ENCODE measurements around the gene SMO. TPM values are rescaled to one million over a fixed set of nuclear protein-coding genes. Genes with fewer than 3 reads are reported as not detected.

SMO gene
- total and polyA plus RNA-seq, 9 of the 15 experiments (the other 6 are each of a cell fraction or from before 2014, with no cell fraction given): 0.05 to 0.13 (median 0.10) TPM; not detected in 5

DNA sequence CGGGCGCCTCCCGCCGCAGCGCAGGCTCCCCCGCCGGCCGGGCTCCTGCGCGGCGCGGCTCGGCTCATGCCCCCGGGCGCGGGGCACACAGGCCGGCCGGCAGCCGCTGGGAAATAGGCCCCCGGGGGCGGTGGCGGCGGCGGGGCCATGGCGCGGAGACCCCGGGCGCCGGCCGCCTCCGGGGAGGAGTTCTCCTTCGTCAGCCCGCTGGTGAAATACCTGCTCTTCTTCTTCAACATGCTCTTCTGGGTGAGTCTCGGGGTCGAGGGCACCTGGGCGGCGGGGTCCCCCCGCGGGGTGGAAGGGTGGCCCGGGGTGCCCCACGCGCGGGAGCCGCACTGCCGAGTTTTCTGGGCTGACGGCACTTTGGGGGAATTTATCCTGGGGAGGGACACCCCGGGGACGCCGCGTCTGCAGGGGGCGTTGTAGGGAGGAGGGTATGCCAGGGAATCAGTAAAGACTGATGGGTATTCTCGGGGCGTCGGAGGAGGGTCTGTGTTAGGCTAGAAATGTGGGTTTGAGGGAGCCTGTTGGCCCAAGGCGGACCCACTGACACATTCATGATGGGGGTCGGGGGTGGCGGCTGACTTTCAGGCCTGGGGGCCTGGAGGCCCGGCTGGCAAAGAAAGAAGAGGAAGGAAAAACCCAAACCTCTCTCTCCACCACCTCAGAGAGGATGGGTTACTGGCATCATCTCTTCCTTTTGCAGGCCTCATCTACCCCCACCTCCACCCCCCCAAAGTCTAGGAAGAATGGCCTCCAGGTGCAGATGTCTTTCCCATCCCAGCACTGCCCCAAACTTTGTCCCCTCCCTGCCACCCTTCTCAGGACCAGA is 43.4 kb upstream of the SMO start (continued):
- TF ChIP-seq, protein P1, sequence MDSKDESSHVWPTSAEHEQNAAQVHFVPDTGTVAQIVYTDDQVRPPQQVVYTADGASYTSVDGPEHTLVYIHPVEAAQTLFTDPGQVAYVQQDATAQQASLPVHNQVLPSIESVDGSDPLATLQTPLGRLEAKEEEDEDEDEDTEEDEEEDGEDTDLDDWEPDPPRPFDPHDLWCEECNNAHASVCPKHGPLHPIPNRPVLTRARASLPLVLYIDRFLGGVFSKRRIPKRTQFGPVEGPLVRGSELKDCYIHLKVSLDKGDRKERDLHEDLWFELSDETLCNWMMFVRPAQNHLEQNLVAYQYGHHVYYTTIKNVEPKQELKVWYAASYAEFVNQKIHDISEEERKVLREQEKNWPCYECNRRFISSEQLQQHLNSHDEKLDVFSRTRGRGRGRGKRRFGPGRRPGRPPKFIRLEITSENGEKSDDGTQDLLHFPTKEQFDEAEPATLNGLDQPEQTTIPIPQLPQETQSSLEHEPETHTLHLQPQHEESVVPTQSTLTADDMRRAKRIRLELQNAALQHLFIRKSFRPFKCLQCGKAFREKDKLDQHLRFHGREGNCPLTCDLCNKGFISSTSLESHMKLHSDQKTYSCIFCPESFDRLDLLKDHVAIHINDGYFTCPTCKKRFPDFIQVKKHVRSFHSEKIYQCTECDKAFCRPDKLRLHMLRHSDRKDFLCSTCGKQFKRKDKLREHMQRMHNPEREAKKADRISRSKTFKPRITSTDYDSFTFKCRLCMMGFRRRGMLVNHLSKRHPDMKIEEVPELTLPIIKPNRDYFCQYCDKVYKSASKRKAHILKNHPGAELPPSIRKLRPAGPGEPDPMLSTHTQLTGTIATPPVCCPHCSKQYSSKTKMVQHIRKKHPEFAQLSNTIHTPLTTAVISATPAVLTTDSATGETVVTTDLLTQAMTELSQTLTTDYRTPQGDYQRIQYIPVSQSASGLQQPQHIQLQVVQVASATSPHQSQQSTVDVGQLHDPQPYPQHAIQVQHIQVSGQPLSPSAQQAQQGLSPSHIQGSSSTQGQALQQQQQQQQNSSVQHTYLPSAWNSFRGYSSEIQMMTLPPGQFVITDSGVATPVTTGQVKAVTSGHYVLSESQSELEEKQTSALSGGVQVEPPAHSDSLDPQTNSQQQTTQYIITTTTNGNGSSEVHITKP (IDR thresholded peaks at IDR 0.05; ENCODE audit: partially characterized antibody): peak; percentile 47

DNA sequence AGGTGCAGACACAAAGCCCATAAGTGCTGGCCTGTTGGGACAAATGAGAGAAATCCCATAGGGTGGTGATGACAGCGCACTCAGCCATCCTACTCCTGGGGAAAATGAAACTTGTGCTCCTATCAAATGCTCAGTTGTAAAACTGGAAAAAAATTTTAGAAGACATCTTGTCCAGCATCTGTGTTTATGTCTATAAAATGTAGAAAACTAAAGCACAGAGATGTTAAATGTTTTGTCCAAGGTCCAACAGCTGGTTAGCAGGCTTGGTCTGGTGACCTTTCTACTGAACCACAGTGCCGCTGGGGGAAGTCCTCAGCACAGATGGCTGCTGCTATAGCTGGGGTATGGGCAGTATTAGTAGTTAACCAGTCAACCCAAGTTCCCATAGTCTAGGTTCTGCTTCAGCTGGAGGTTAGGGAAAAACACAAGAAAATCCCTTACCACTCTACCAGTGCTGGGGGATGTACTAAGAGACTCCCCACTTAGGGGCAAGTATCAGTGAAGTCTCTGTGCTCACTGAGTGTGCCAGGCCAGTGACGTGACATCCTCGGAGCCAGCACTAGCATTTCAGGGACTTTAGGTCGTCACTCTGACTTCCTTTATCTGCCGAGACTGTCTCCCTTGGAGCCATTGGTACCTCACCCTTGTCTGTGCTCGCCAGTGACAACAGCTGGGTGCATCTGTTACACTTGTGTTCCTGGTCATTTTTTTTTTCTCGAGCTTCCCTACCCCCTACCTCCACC is 42.0 kb upstream of the SMO start:
- Histone ChIP-seq H2AFZ (ENCODE audit: low read depth, low read length) (no peak overlapping the region), H3K9me3 (replicated peaks; ENCODE audit: control insufficient read depth, insufficient read depth, low read depth, low read length) (no peaks in the 10 kb centered on the region), H3K27me3 (ENCODE audit: control insufficient read depth in 2 of 2, insufficient read depth in 2 of 2, low read length in 2 of 2) (peaks cover 57 to 69% of the 10 kb centered on the region in 2 experiments), H3K36me3 (ENCODE audit: control insufficient read depth, insufficient read depth, low read length) (no peaks in the 10 kb centered on the region), H3K4me1 (replicated peaks in 1 of 2; ENCODE audit: control insufficient read depth in 2 of 2, insufficient read depth in 2 of 2, low read length in 2 of 2) (peaks cover 17 to 21% of the 10 kb centered on the region in 2 experiments; a peak in 4 of 5 replicates), H3K4me2 (ENCODE audit: insufficient read depth, low read length) (no peak overlapping the region), H3K9ac (ENCODE audit: insufficient read depth in 1 of 2, low read depth in 2 of 2, low read length in 2 of 2) (no peak overlapping the region), H3K4me3 (no peak overlapping the region), H4K20me1 (replicated peaks; ENCODE audit: control insufficient read depth, insufficient read depth, low read length) (no peaks in the 10 kb centered on the region; the same call in 1 of the 2 replicates), H3K27ac (ENCODE audit: extremely low read depth, low read depth, low read length) (no peak overlapping the region), H3K9me1 (ENCODE audit: control insufficient read depth, insufficient read depth, low read length) (no peaks in the 10 kb centered on the region), H3K79me2 (ENCODE audit: control insufficient read depth, insufficient read depth, low read length) (no peaks in the 10 kb centered on the region)
- ChIA-PET POLR2A (interaction anchor here (0.7 to 1.6 kb wide), 3 partner anchors 9 to 811 kb away, joined by 3 to 4 read pairs (median 3); no protein-coding TSS in a partner anchor), CTCF (ENCODE audit: low intra/inter-chr PET ratio) (no interaction called here)
- FAIRE-seq (no peak), ATAC-seq (no peak), DNase-seq (ENCODE audit: extremely low read depth in 1 of 4, low spot score in 3 of 4) (no peak)
- in situ Hi-C loops (cut with MboI) (no loop called here), intact Hi-C loops (cut with micrococcal nuclease) (no loop called here)
- under 1% methylated on average over 8 of the region's 8 CpGs for WGBS (ENCODE audit: insufficient coverage, low coverage, missing lambda C conversion rate)
- no TSS peak for BruUV-seq (replicated peaks)
- TF ChIP-seq, protein P2, sequence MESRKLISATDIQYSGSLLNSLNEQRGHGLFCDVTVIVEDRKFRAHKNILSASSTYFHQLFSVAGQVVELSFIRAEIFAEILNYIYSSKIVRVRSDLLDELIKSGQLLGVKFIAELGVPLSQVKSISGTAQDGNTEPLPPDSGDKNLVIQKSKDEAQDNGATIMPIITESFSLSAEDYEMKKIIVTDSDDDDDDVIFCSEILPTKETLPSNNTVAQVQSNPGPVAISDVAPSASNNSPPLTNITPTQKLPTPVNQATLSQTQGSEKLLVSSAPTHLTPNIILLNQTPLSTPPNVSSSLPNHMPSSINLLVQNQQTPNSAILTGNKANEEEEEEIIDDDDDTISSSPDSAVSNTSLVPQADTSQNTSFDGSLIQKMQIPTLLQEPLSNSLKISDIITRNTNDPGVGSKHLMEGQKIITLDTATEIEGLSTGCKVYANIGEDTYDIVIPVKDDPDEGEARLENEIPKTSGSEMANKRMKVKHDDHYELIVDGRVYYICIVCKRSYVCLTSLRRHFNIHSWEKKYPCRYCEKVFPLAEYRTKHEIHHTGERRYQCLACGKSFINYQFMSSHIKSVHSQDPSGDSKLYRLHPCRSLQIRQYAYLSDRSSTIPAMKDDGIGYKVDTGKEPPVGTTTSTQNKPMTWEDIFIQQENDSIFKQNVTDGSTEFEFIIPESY (CRISPR knock-in tag; IDR thresholded peaks at IDR 0.05): no peak
- TF ChIP-seq BDP1 (IDR thresholded peaks at IDR 0.05; ENCODE audit: insufficient read depth, insufficient read length) (no peak), GABPB2 (CRISPR knock-in tag; conservative IDR thresholded peaks at IDR 0.05) (no peak)
- TF ChIP-seq, protein P1 (IDR thresholded peaks at IDR 0.05; ENCODE audit: partially characterized antibody): no peak
- TF ChIP-seq, protein P3, sequence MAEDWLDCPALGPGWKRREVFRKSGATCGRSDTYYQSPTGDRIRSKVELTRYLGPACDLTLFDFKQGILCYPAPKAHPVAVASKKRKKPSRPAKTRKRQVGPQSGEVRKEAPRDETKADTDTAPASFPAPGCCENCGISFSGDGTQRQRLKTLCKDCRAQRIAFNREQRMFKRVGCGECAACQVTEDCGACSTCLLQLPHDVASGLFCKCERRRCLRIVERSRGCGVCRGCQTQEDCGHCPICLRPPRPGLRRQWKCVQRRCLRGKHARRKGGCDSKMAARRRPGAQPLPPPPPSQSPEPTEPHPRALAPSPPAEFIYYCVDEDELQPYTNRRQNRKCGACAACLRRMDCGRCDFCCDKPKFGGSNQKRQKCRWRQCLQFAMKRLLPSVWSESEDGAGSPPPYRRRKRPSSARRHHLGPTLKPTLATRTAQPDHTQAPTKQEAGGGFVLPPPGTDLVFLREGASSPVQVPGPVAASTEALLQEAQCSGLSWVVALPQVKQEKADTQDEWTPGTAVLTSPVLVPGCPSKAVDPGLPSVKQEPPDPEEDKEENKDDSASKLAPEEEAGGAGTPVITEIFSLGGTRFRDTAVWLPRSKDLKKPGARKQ (CRISPR knock-in tag; IDR thresholded peaks at IDR 0.05): no peak

All from K562 (cell line).